ENCODE results near the gene USP14. TPM values are rescaled to one million over a fixed set of nuclear protein-coding genes. Genes with fewer than 3 reads are reported as not detected.

Gene USP14
- total RNA-seq, 2 donors from 2014 or later: 36.0 to 55.9 TPM

- H3K27me3 ChIP-seq: no peaks in the 10 kb centered on the region
- H3K9ac ChIP-seq (ENCODE audit: low read depth in 2 of 2, low read length in 2 of 2): no peak overlapping the region
- no peak overlapping the region for H3K27ac ChIP-seq
- H3K4me1 ChIP-seq: no peaks in the 10 kb centered on the region
- intact Hi-C loops (cut with DNase I): no loop called here
- H3K9me3 ChIP-seq: no peaks in the 10 kb centered on the region
- no peak for TF ChIP-seq CTCF (IDR thresholded peaks at IDR 0.05)
- DNase-seq: no peak
- no peaks in the 10 kb centered on the region for H3K36me3 ChIP-seq
- no peak overlapping the region for H3K4me3 ChIP-seq
Measured at GRCh38 chr18:189254-189653, 30.9 kb downstream of the USP14 start.

GRCh38 chr18:191725-192124 lies 33.4 kb downstream of the USP14 start:
- Histone ChIP-seq H3K4me1 (no peaks in the 10 kb centered on the region), H3K27me3 (no peaks in the 10 kb centered on the region), H3K36me3 (no peaks in the 10 kb centered on the region), H3K9ac (ENCODE audit: low read depth in 2 of 2, low read length in 2 of 2) (no peak overlapping the region), H3K9me3 (no peaks in the 10 kb centered on the region), H3K27ac (no peak overlapping the region), H3K4me3 (no peak overlapping the region)
- TF ChIP-seq CTCF (IDR thresholded peaks at IDR 0.05): no peak
- intact Hi-C loops (cut with DNase I): no loop called here
- no peak for DNase-seq

- Histone ChIP-seq H3K27me3 (no peaks in the 10 kb centered on the region), H3K9me3 (no peaks in the 10 kb centered on the region), H3K27ac (no peak overlapping the region), H3K4me1 (no peaks in the 10 kb centered on the region), H3K4me3 (no peak overlapping the region), H3K36me3 (no peaks in the 10 kb centered on the region), H3K9ac (ENCODE audit: low read depth in 2 of 2, low read length in 2 of 2) (no peak overlapping the region)
- intact Hi-C loops (cut with DNase I): no loop called here
- DNase-seq: no peak
- TF ChIP-seq CTCF (IDR thresholded peaks at IDR 0.05): no peak
Measured at GRCh38 chr18:192801-193200, 34.4 kb downstream of the USP14 start.

- no peak overlapping the region for H3K9ac ChIP-seq (ENCODE audit: low read depth in 2 of 2, low read length in 2 of 2)
- no peak for TF ChIP-seq CTCF (IDR thresholded peaks at IDR 0.05)
- intact Hi-C loops (cut with DNase I): no loop called here
- H3K4me3 ChIP-seq: no peak overlapping the region
- H3K27ac ChIP-seq: no peak overlapping the region
- H3K4me1 ChIP-seq: no peaks in the 10 kb centered on the region
- H3K27me3 ChIP-seq: no peaks in the 10 kb centered on the region
- no peak for DNase-seq
- no peaks in the 10 kb centered on the region for H3K9me3 ChIP-seq
- no peaks in the 10 kb centered on the region for H3K36me3 ChIP-seq
Measured at GRCh38 chr18:195651-196050, 37.3 kb downstream of the USP14 start.

GRCh38 chr18:199214-199613 lies 40.9 kb downstream of the USP14 start:
- Histone ChIP-seq H3K9ac (ENCODE audit: low read depth in 2 of 2, low read length in 2 of 2) (no peak overlapping the region), H3K4me3 (no peak overlapping the region), H3K4me1 (no peaks in the 10 kb centered on the region), H3K27ac (no peak overlapping the region), H3K9me3 (no peaks in the 10 kb centered on the region), H3K27me3 (no peaks in the 10 kb centered on the region), H3K36me3 (peaks cover 7% of the 10 kb centered on the region)
- no peak for TF ChIP-seq CTCF (IDR thresholded peaks at IDR 0.05)
- intact Hi-C loops (cut with DNase I): no loop called here
- DNase-seq: no peak

- Histone ChIP-seq H3K27ac (no peak overlapping the region), H3K4me1 (no peaks in the 10 kb centered on the region), H3K27me3 (no peaks in the 10 kb centered on the region), H3K9ac (ENCODE audit: low read depth in 2 of 2, low read length in 2 of 2) (no peak overlapping the region), H3K36me3 (peaks cover 7% of the 10 kb centered on the region), H3K9me3 (no peaks in the 10 kb centered on the region), H3K4me3 (no peak overlapping the region)
- intact Hi-C loops (cut with DNase I): no loop called here
- DNase-seq: no peak
- TF ChIP-seq CTCF (IDR thresholded peaks at IDR 0.05): no peak
Measured at GRCh38 chr18:199768-200167, 41.4 kb downstream of the USP14 start.
